ENCODE results near the gene ADA. TPM values are rescaled to one million over a fixed set of nuclear protein-coding genes. Genes with fewer than 3 reads are reported as not detected.

Gene ADA
- total RNA-seq, 1 donor from 2014 or later: 67.5 TPM

DNA sequence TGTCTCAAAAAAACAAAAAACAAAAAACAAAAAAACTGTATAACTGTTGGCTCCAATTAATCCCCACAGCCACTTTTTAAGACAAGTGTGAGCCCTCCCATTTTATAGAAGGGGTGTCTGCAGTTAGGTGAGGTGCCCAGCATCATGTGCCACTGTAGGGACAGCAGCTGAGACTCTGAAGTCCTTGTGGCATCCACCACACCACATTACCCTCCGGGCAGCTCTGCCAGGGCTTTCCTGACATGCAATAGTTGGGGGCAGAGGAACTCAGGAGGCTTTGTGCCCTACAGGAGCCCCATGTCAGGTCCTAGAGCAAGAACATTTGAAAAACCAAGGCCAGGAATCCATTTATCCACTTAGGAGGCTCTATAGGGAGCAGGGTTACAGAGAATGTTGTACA lies 51.8 kb downstream of the ADA start:
- H3K36me3 ChIP-seq (ENCODE audit: insufficient read depth, low read length): no peaks in the 10 kb centered on the region
- FAIRE-seq: no peak
- no peak overlapping the region for H3K27ac ChIP-seq (ENCODE audit: low read depth, low read length)
- no peak overlapping the region for H3K4me3 ChIP-seq (ENCODE audit: insufficient read depth, low read depth, low read length)
- H4K20me1 ChIP-seq (ENCODE audit: insufficient read depth, low read length): no peaks in the 10 kb centered on the region
- Mint-ChIP-seq H3K9me3 (ENCODE audit: unreplicated experiment) (no peaks in the 10 kb centered on the region), H3K27ac (ENCODE audit: unreplicated experiment) (peak overlapping the region; percentile 81), H3K36me3 (ENCODE audit: low read depth, unreplicated experiment) (no peaks in the 10 kb centered on the region), H3K27me3 (ENCODE audit: low read depth, unreplicated experiment) (no peaks in the 10 kb centered on the region), H3K4me1 (ENCODE audit: low read depth, unreplicated experiment) (peaks cover 24% of the 10 kb centered on the region), H3K4me3 (ENCODE audit: unreplicated experiment) (no peak overlapping the region)
- no peaks in the 10 kb centered on the region for H3K27me3 ChIP-seq (ENCODE audit: insufficient read depth, low read length)
- H3K9ac ChIP-seq (ENCODE audit: low read length): no peak overlapping the region
- peaks cover 19% of the 10 kb centered on the region for H3K4me1 ChIP-seq (ENCODE audit: insufficient read depth, low read length)
- DNase-seq (ENCODE audit: low read depth): no peak
- no peak overlapping the region for H2AFZ ChIP-seq (ENCODE audit: low read depth, low read length)
- TF ChIP-seq, protein P1, sequence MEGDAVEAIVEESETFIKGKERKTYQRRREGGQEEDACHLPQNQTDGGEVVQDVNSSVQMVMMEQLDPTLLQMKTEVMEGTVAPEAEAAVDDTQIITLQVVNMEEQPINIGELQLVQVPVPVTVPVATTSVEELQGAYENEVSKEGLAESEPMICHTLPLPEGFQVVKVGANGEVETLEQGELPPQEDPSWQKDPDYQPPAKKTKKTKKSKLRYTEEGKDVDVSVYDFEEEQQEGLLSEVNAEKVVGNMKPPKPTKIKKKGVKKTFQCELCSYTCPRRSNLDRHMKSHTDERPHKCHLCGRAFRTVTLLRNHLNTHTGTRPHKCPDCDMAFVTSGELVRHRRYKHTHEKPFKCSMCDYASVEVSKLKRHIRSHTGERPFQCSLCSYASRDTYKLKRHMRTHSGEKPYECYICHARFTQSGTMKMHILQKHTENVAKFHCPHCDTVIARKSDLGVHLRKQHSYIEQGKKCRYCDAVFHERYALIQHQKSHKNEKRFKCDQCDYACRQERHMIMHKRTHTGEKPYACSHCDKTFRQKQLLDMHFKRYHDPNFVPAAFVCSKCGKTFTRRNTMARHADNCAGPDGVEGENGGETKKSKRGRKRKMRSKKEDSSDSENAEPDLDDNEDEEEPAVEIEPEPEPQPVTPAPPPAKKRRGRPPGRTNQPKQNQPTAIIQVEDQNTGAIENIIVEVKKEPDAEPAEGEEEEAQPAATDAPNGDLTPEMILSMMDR (IDR thresholded peaks at IDR 0.05; ENCODE audit: insufficient read depth, low read depth, low read length): no peak
- no peak for TF ChIP-seq EZH2 (IDR thresholded peaks at IDR 0.05; ENCODE audit: insufficient read depth, low read length)
- no peak overlapping the region for H3K4me2 ChIP-seq (ENCODE audit: low read length)
- no peaks in the 10 kb centered on the region for H3K79me2 ChIP-seq (ENCODE audit: insufficient read depth, low read length)
- no peaks in the 10 kb centered on the region for H3K9me3 ChIP-seq (ENCODE audit: insufficient read depth, low read depth, low read length)

DNA sequence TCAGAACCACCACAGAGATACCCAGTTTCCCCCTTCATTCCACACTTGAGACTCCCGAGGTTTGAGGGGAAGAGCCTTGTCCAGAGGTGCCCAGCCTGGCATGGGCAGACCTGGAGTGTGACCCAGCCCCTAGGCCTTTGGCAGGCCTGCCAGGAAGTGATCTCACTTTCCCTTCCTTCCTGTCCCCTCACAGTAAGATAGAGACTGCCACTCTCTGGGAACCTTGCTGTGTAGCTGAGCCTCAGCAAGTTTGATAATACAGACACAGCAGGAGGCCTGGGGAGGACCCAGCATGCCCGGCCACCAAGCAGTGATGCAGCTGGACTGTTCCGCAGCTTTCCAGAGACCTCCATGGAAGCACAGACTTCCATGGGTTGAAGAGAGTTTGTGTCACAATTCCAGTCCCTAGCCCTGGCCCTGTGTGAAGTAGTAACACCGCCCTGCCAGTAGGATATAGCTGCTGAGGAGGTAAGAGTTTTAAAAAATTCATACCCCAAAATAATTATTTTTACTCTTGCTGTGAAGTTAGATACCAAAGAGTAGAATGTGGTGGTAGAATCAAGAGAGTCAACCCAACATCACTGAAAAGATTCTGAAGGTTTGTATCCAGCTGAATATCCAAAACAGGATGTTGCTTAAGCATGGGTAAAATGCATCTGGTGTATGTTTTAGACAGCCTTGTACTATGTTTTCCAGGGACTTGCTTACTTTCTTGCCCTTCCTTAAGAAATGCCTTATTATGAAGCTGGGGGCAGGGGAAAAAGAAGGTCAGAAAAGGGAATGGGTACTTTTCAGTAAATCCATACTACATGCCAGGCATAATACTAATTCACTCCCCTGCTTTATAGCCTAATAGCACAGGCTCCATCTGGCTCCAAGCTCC lies 52.8 kb downstream of the ADA start:
- Histone ChIP-seq H3K9ac (ENCODE audit: low read length) (no peak overlapping the region), H3K27me3 (ENCODE audit: insufficient read depth, low read length) (no peaks in the 10 kb centered on the region), H3K79me2 (ENCODE audit: insufficient read depth, low read length) (no peaks in the 10 kb centered on the region), H3K4me1 (ENCODE audit: insufficient read depth, low read length) (peaks cover 21% of the 10 kb centered on the region), H3K4me3 (ENCODE audit: insufficient read depth, low read depth, low read length) (no peak overlapping the region), H3K4me2 (ENCODE audit: low read length) (no peak overlapping the region), H2AFZ (ENCODE audit: low read depth, low read length) (no peak overlapping the region), H3K9me3 (ENCODE audit: insufficient read depth, low read depth, low read length) (no peaks in the 10 kb centered on the region), H3K27ac (ENCODE audit: low read depth, low read length) (no peak overlapping the region), H4K20me1 (ENCODE audit: insufficient read depth, low read length) (no peaks in the 10 kb centered on the region), H3K36me3 (ENCODE audit: insufficient read depth, low read length) (no peaks in the 10 kb centered on the region)
- Mint-ChIP-seq H3K9me3 (ENCODE audit: unreplicated experiment) (no peaks in the 10 kb centered on the region), H3K27ac (ENCODE audit: unreplicated experiment) (peak overlapping the region; percentile 47), H3K36me3 (ENCODE audit: low read depth, unreplicated experiment) (peaks cover 3% of the 10 kb centered on the region), H3K27me3 (ENCODE audit: low read depth, unreplicated experiment) (no peaks in the 10 kb centered on the region), H3K4me1 (ENCODE audit: low read depth, unreplicated experiment) (peaks cover 30% of the 10 kb centered on the region), H3K4me3 (ENCODE audit: unreplicated experiment) (peak overlapping the region; percentile 27)
- FAIRE-seq (no peak), DNase-seq (ENCODE audit: low read depth) (no peak)
- no peak for TF ChIP-seq EZH2 (IDR thresholded peaks at IDR 0.05; ENCODE audit: insufficient read depth, low read length)
- TF ChIP-seq, protein P1 (IDR thresholded peaks at IDR 0.05; ENCODE audit: insufficient read depth, low read depth, low read length): no peak

DNA sequence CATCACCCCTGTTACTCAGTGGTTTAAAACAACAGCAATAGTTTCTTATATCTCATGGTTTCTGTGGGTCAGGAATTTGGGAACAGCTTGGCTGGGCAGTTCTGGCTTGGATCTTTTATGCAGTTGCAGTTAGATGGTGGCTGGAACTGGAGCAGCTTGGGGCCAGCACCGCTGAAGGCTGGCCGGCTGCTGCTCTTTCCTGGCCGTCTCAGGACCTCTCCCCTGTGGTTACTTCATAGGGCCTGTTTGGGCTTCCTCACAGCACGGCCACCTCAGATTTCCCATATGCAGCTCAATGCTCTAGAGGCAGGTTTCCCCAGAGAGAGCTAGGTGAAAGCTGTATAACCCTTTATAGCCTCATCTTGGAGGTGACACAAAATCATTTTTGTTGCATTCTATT lies 53.6 kb downstream of the ADA start:
- H3K4me1 Mint-ChIP-seq (ENCODE audit: low read depth, unreplicated experiment): peaks cover 30% of the 10 kb centered on the region
- Histone ChIP-seq H3K27ac (ENCODE audit: low read depth, low read length) (no peak overlapping the region), H2AFZ (ENCODE audit: low read depth, low read length) (no peak overlapping the region), H3K36me3 (ENCODE audit: insufficient read depth, low read length) (no peaks in the 10 kb centered on the region), H3K9ac (ENCODE audit: low read length) (no peak overlapping the region), H3K4me1 (ENCODE audit: insufficient read depth, low read length) (peaks cover 21% of the 10 kb centered on the region), H3K27me3 (ENCODE audit: insufficient read depth, low read length) (no peaks in the 10 kb centered on the region), H3K4me2 (ENCODE audit: low read length) (no peak overlapping the region), H3K9me3 (ENCODE audit: insufficient read depth, low read depth, low read length) (no peaks in the 10 kb centered on the region), H3K79me2 (ENCODE audit: insufficient read depth, low read length) (no peaks in the 10 kb centered on the region), H3K4me3 (ENCODE audit: insufficient read depth, low read depth, low read length) (no peak overlapping the region), H4K20me1 (ENCODE audit: insufficient read depth, low read length) (no peaks in the 10 kb centered on the region)
- no peak overlapping the region for H3K4me3 Mint-ChIP-seq (ENCODE audit: unreplicated experiment)
- no peaks in the 10 kb centered on the region for H3K27me3 Mint-ChIP-seq (ENCODE audit: low read depth, unreplicated experiment)
- FAIRE-seq (no peak), DNase-seq (ENCODE audit: low read depth) (peak; percentile 8)
- peaks cover 3% of the 10 kb centered on the region for H3K36me3 Mint-ChIP-seq (ENCODE audit: low read depth, unreplicated experiment)
- no peaks in the 10 kb centered on the region for H3K9me3 Mint-ChIP-seq (ENCODE audit: unreplicated experiment)
- TF ChIP-seq EZH2 (IDR thresholded peaks at IDR 0.05; ENCODE audit: insufficient read depth, low read length): no peak
- TF ChIP-seq, protein P1 (IDR thresholded peaks at IDR 0.05; ENCODE audit: insufficient read depth, low read depth, low read length): no peak
- H3K27ac Mint-ChIP-seq (ENCODE audit: unreplicated experiment): peak overlapping the region; percentile 47
